ENCODE results near the gene CENPP.
"Not testable (repeated sequence)": the region's sequence is repeated elsewhere in the genome, so short reads cannot be mapped to it uniquely, and the experiment has no call there.

The CENPP gene

GRCh38 chr9:92619601-92620300 lies 294.0 kb downstream of the CENPP start:
- Histone ChIP-seq H3K27me3 (no peaks in the 10 kb centered on the region), H3K27ac (no peak overlapping the region), H3K9me3 (no peaks in the 10 kb centered on the region), H3K36me3 (peaks cover 74% of the 10 kb centered on the region), H3K4me1 (ENCODE audit: control insufficient read depth in 1 of 2, insufficient read depth in 1 of 2, low read depth in 1 of 2, low read length in 1 of 2) (no peaks in the 10 kb centered on the region), H3K4me3 (ENCODE audit: low read depth in 1 of 2, low read length in 1 of 2) (no peak overlapping the region)
- no peak for TF ChIP-seq CTCF (IDR thresholded peaks at IDR 0.05)

- no peak for TF ChIP-seq CTCF (IDR thresholded peaks at IDR 0.05)
- Histone ChIP-seq H3K4me1 (ENCODE audit: control insufficient read depth in 1 of 2, insufficient read depth in 1 of 2, low read depth in 1 of 2, low read length in 1 of 2) (no peaks in the 10 kb centered on the region), H3K27ac (no peak overlapping the region), H3K9me3 (no peaks in the 10 kb centered on the region), H3K27me3 (no peaks in the 10 kb centered on the region), H3K36me3 (peaks cover 71% of the 10 kb centered on the region), H3K4me3 (ENCODE audit: low read depth in 1 of 2, low read length in 1 of 2) (no peak overlapping the region)
These were observed 295.1 kb downstream of the CENPP start for GRCh38 chr9:92620845-92621244.

- H3K4me1 ChIP-seq (ENCODE audit: control insufficient read depth in 1 of 2, insufficient read depth in 1 of 2, low read depth in 1 of 2, low read length in 1 of 2); H3K27me3 ChIP-seq; H3K27ac ChIP-seq; H3K9me3 ChIP-seq; H3K4me3 ChIP-seq (ENCODE audit: low read depth in 1 of 2, low read length in 1 of 2): not testable (repeated sequence)
- H3K36me3 ChIP-seq, result peaks cover 40% of the 10 kb centered on the region
These were observed 298.2 kb downstream of the CENPP start for GRCh38 chr9:92623936-92624335.

GRCh38 chr9:92626484-92626883 lies 300.7 kb downstream of the CENPP start:
- Histone ChIP-seq H3K27ac (no peak overlapping the region), H3K27me3 (no peaks in the 10 kb centered on the region), H3K36me3 (peaks cover 25% of the 10 kb centered on the region), H3K4me3 (ENCODE audit: low read depth in 1 of 2, low read length in 1 of 2) (no peak overlapping the region), H3K4me1 (ENCODE audit: control insufficient read depth in 1 of 2, insufficient read depth in 1 of 2, low read depth in 1 of 2, low read length in 1 of 2) (no peaks in the 10 kb centered on the region), H3K9me3 (no peaks in the 10 kb centered on the region)
- TF ChIP-seq CTCF (IDR thresholded peaks at IDR 0.05), result no peak

GRCh38 chr9:92627651-92628050 lies 301.9 kb downstream of the CENPP start:
- H3K36me3 ChIP-seq, result peaks cover 37% of the 10 kb centered on the region
- no peak overlapping the region for H3K27ac ChIP-seq
- H3K4me1 ChIP-seq (ENCODE audit: control insufficient read depth in 1 of 2, insufficient read depth in 1 of 2, low read depth in 1 of 2, low read length in 1 of 2), result no peaks in the 10 kb centered on the region
- H3K9me3 ChIP-seq, result no peaks in the 10 kb centered on the region
- no peak for TF ChIP-seq CTCF (IDR thresholded peaks at IDR 0.05)
- no peak overlapping the region for H3K4me3 ChIP-seq (ENCODE audit: low read depth in 1 of 2, low read length in 1 of 2)
- no peaks in the 10 kb centered on the region for H3K27me3 ChIP-seq

- no peaks in the 10 kb centered on the region for H3K9me3 ChIP-seq
- H3K4me1 ChIP-seq (ENCODE audit: control insufficient read depth in 1 of 2, insufficient read depth in 1 of 2, low read depth in 1 of 2, low read length in 1 of 2), result no peaks in the 10 kb centered on the region
- H3K27ac ChIP-seq, result no peak overlapping the region
- H3K27me3 ChIP-seq, result no peaks in the 10 kb centered on the region
- H3K36me3 ChIP-seq, result peaks cover 56% of the 10 kb centered on the region
- no peak overlapping the region for H3K4me3 ChIP-seq (ENCODE audit: low read depth in 1 of 2, low read length in 1 of 2)
- TF ChIP-seq CTCF (IDR thresholded peaks at IDR 0.05), result no peak
These were observed 305.9 kb downstream of the CENPP start for GRCh38 chr9:92631452-92632343.
